Ureter (tissue), 1 donor: ENCODE measurements around the gene MAPK4. TPM values are rescaled to one million over a fixed set of nuclear protein-coding genes. Genes with fewer than 3 reads are reported as not detected.

Experiments
- DNase-seq: peaks from one replicate; pipeline ENCODE4 v3.0.0-alpha.2; 2020; ENCODE audit warnings: low spot score
- total RNA-seq: library from RNA; stranded (reverse); gene quantifications from one replicate; pipeline ENCODE4 v1.2.4, GENCODE V29; 2023
- donor health status: DM: yes; HTN: yes; CAD: no.

MAPK4 gene
- total RNA-seq, 1 donor from 2014 or later: 14.3 TPM

- no peak for DNase-seq
These were observed 93.7 kb downstream of the MAPK4 start for GRCh38 chr18:50653402-50654093.

- no peak for DNase-seq
These were observed 94.3 kb downstream of the MAPK4 start for GRCh38 chr18:50654211-50654610.

GRCh38 chr18:50654658-50655550 is 95.0 kb downstream of the MAPK4 start:
- DNase-seq: no peak

- DNase-seq: no peak
These were observed 96.5 kb downstream of the MAPK4 start for GRCh38 chr18:50656396-50656795.

GRCh38 chr18:50656841-50657470 is 97.1 kb downstream of the MAPK4 start:
- no peak for DNase-seq

- no peak for DNase-seq
These were observed 98.7 kb downstream of the MAPK4 start for GRCh38 chr18:50658601-50659000.

GRCh38 chr18:50659091-50660003 is 99.5 kb downstream of the MAPK4 start:
- no peak for DNase-seq

- no peak for DNase-seq
These were observed 101.1 kb downstream of the MAPK4 start for GRCh38 chr18:50661013-50661412.

- DNase-seq: no peak
These were observed 102.3 kb downstream of the MAPK4 start for GRCh38 chr18:50662177-50662576.

- no peak for DNase-seq
These were observed 103.0 kb downstream of the MAPK4 start for GRCh38 chr18:50662775-50663383.

- no peak for DNase-seq
These were observed 103.9 kb downstream of the MAPK4 start for GRCh38 chr18:50663626-50664441.

- no peak for DNase-seq
These were observed 105.1 kb downstream of the MAPK4 start for GRCh38 chr18:50665015-50665414.

GRCh38 chr18:50665519-50665918 is 105.6 kb downstream of the MAPK4 start:
- no peak for DNase-seq

GRCh38 chr18:50666536-50666935 is 106.6 kb downstream of the MAPK4 start:
- no peak for DNase-seq

GRCh38 chr18:50671376-50671775 is 111.5 kb downstream of the MAPK4 start:
- no peak for DNase-seq

- no peak for DNase-seq
These were observed 114.6 kb downstream of the MAPK4 start for GRCh38 chr18:50674307-50674980.

GRCh38 chr18:50675043-50675442 is 115.2 kb downstream of the MAPK4 start:
- DNase-seq: no peak

GRCh38 chr18:50678651-50679050 is 118.8 kb downstream of the MAPK4 start:
- no peak for DNase-seq

GRCh38 chr18:50679056-50679455 is 119.2 kb downstream of the MAPK4 start:
- DNase-seq: no peak

- DNase-seq: no peak
These were observed 119.8 kb downstream of the MAPK4 start for GRCh38 chr18:50679656-50680055.
